HCT116 (cell line): ENCODE results near the gene TDRD7. TPM values are rescaled to one million over a fixed set of nuclear protein-coding genes. Genes with fewer than 3 reads are reported as not detected.

ENCODE experiments used
- ATAC-seq: fragments of 200-7000 bp; cut with Tn5 transposase; 2 replicates; pipeline ENCODE4 v1.9.1; 2020; ENCODE audit warnings: mild to moderate bottlenecking, moderate library complexity
- BruUV-seq: library from RNA; stranded (reverse); fragments of 400-500 nt; replicated peaks from 2 replicates; lab custom pipeline; 2021; lab: Mats Ljungman, UMichigan
- CTCF ChIA-PET: fragments of 300-600 bp; sonication (Branson Sonifier 250); formaldehyde crosslinking; loops from one replicate; lab custom pipeline; 2021; ENCODE audit warnings: antibody characterized with exemption; lab: Charles Lee
- POLR2A ChIA-PET: fragments of 300-600, 350-600 bp; sonication (Branson Sonifier 250); formaldehyde crosslinking; loops from one replicate; lab custom pipeline; 2021; ENCODE audit warnings: antibody characterized with exemption; lab: Charles Lee
- RAD21 ChIA-PET, 2 experiments: fragments of 300-600 bp; sonication (Branson Sonifier 250); formaldehyde crosslinking; loops; one replicate each; lab custom pipeline; 2023; ENCODE audit warnings: low total read pairs in 2 of 2; ENCODE audit not compliant: uncharacterized antibody in 2 of 2, unreplicated experiment in 2 of 2, low non-redundant PET in 1 of 2; lab: Charles Lee
- DNase-seq: peaks from one replicate; pipeline ENCODE4 v3.0.0-alpha.2; 2010; ENCODE audit warnings: low read depth, low spot score
- H2AFZ ChIP-seq: fragments of 200-600 bp; shearing (Covaris generic), sonication (generic); 2 replicates; pipeline ENCODE4 v1.6.1; 2017; ENCODE audit warnings: low read depth, mixed run types, mixed read lengths, antibody characterized with exemption, low read length; ENCODE audit not compliant: poor library complexity, severe bottlenecking
- H3K27ac ChIP-seq: 2 replicates; pipeline ENCODE4 v1.5.1; 2012; ENCODE audit warnings: low read depth, low read length
- H3K27me3 ChIP-seq: fragments of 200-600 bp; sonication (generic); 2 replicates; pipeline ENCODE4 v1.6.1; 2016; ENCODE audit warnings: mixed run types, low read length, mixed read lengths; ENCODE audit not compliant: insufficient read depth
- H3K36me3 ChIP-seq, 2 experiments: fragments of 200-500 bp in 1 of 2; fragments of 200-600 bp in 1 of 2; sonication (Bioruptor generic) in 1 of 2; sonication (generic) in 1 of 2; 2 replicates each; pipeline versions ENCODE4 v1.5.1 to v1.6.1; 2014 to 2016; ENCODE audit warnings: low read length in 2 of 2, inconsistent platforms in 1 of 2, mixed read lengths in 1 of 2, mixed run types in 1 of 2; ENCODE audit not compliant: insufficient read depth in 2 of 2, control insufficient read depth in 1 of 2
- H3K4me1 ChIP-seq, 2 experiments: fragments of 200-600 bp in 1 of 2; sonication (generic) in 1 of 2; 2 replicates each; pipeline versions ENCODE4 v1.5.1 to v1.6.1; 2012 to 2017; ENCODE audit warnings: low read length in 2 of 2, inconsistent platforms in 1 of 2, mild to moderate bottlenecking in 1 of 2, mixed read lengths in 1 of 2, mixed run types in 1 of 2, moderate library complexity in 1 of 2; ENCODE audit not compliant: insufficient read depth in 2 of 2, control insufficient read depth in 1 of 2
- H3K4me2 ChIP-seq: fragments of 200-600 bp; sonication (generic); 2 replicates; pipeline ENCODE4 v1.6.1; 2017; ENCODE audit warnings: mixed run types, low read length, mixed read lengths
- H3K4me3 ChIP-seq, 2 experiments: fragments of 200-600 bp in 1 of 2; sonication (generic) in 1 of 2; replicated peaks in 1 of 2; 2 replicates each; pipeline ENCODE4 v1.5.1; 2011 to 2016; ENCODE audit warnings: low read length in 2 of 2, control low read depth in 1 of 2, low read depth in 1 of 2, mild to moderate bottlenecking in 1 of 2, mixed read lengths in 1 of 2, mixed run types in 1 of 2
- H3K79me2 ChIP-seq: fragments of 200-600 bp; sonication (generic); 2 replicates; pipeline ENCODE4 v1.6.1; 2017; ENCODE audit warnings: mild to moderate bottlenecking, mixed run types, low read length, moderate library complexity, mixed read lengths; ENCODE audit not compliant: insufficient read depth
- H3K9ac ChIP-seq: fragments of 200-600 bp; sonication (generic); 2 replicates; pipeline ENCODE4 v1.6.1; 2016; ENCODE audit warnings: low read length, mixed read lengths
- H3K9me2 ChIP-seq: fragments of 200-600 bp; sonication (generic), shearing (Covaris generic); 2 replicates; pipeline ENCODE4 v1.6.1; 2017; ENCODE audit warnings: mixed run types, mild to moderate bottlenecking, moderate library complexity; ENCODE audit not compliant: insufficient read depth
- H3K9me3 ChIP-seq, 2 experiments: fragments of 200-500 bp in 1 of 2; fragments of 200-600 bp in 1 of 2; sonication (Bioruptor generic) in 1 of 2; sonication (generic) in 1 of 2; 2 replicates each; pipeline ENCODE4 v1.6.1; 2014 to 2017; ENCODE audit warnings: low read length in 2 of 2, mixed read lengths in 2 of 2, inconsistent platforms in 1 of 2, low read depth in 1 of 2, mild to moderate bottlenecking in 1 of 2, mixed run types in 1 of 2, moderate library complexity in 1 of 2; ENCODE audit not compliant: control insufficient read depth in 1 of 2, insufficient read depth in 1 of 2
- H4K20me1 ChIP-seq: fragments of 200-600 bp; sonication (generic), shearing (Covaris generic); 2 replicates; pipeline ENCODE4 v1.6.1; 2017; ENCODE audit warnings: mixed run types, mild to moderate bottlenecking, moderate library complexity; ENCODE audit not compliant: insufficient read depth
- ATF3 ChIP-seq: IDR thresholded peaks from 2 replicates; pipeline ENCODE4 v1.6.1; 2012
- CBX3 ChIP-seq: IDR thresholded peaks from 2 replicates; pipeline ENCODE4 v1.6.1; 2012; ENCODE audit warnings: low read depth
- EGR1 ChIP-seq: IDR thresholded peaks from 2 replicates; pipeline ENCODE4 v1.6.1; 2012; ENCODE audit warnings: low read depth
- EZH2 ChIP-seq: fragments of 200-600 bp; sonication (generic); IDR thresholded peaks from 2 replicates; pipeline ENCODE4 v1.6.1; 2017; ENCODE audit warnings: antibody characterized with exemption, mixed run types
- EZH2phosphoT487 ChIP-seq: fragments of 200-600 bp; IDR thresholded peaks from 2 replicates; pipeline ENCODE4 v1.6.1; 2018; ENCODE audit warnings: antibody characterized with exemption, borderline replicate concordance
- FOSL1 ChIP-seq: IDR thresholded peaks from 2 replicates; pipeline ENCODE4 v1.6.1; 2012; ENCODE audit warnings: low read depth
- JUND ChIP-seq: IDR thresholded peaks from 2 replicates; pipeline ENCODE4 v1.6.1; 2012
- POLR2AphosphoS5 ChIP-seq: IDR thresholded peaks from 2 replicates; pipeline ENCODE4 v1.6.1; 2011; ENCODE audit warnings: mild to moderate bottlenecking, low read depth, low read length, moderate library complexity
- RAD21 ChIP-seq: IDR thresholded peaks from 2 replicates; pipeline ENCODE4 v1.6.1; 2012; ENCODE audit warnings: low read depth, mild to moderate bottlenecking
- REST ChIP-seq: IDR thresholded peaks from 2 replicates; pipeline ENCODE4 v1.6.1; 2012; ENCODE audit warnings: low read depth
- SIN3A ChIP-seq: IDR thresholded peaks from 2 replicates; pipeline ENCODE4 v1.6.1; 2012; ENCODE audit warnings: low read depth
- SP1 ChIP-seq: IDR thresholded peaks from 2 replicates; pipeline ENCODE4 v1.6.1; 2012; ENCODE audit warnings: low read depth
- SRF ChIP-seq: IDR thresholded peaks from 2 replicates; pipeline ENCODE4 v1.6.1; 2012; ENCODE audit warnings: low read depth
- TCF7L2 ChIP-seq: IDR thresholded peaks from 2 replicates; pipeline ENCODE4 v1.7.0; 2011; ENCODE audit warnings: borderline replicate concordance, inconsistent platforms; ENCODE audit not compliant: insufficient read depth, insufficient read length; ENCODE audit errors: extremely low read depth
- YY1 ChIP-seq: IDR thresholded peaks from 2 replicates; pipeline ENCODE4 v1.6.1; 2011; ENCODE audit warnings: low read length, low read depth, moderate library complexity, mild to moderate bottlenecking; ENCODE audit not compliant: insufficient replicate concordance; ENCODE audit errors: extremely low read depth
- ZFX ChIP-seq: fragments of 450-650 bp; IDR thresholded peaks from 2 replicates; pipeline ENCODE4 v1.6.1; 2017
- ZNF274 ChIP-seq: fragments of 200-500 bp; sonication (Bioruptor generic); IDR thresholded peaks from 2 replicates; pipeline ENCODE4 v1.6.1; 2014; ENCODE audit warnings: mild to moderate bottlenecking, low read depth, low read length, inconsistent platforms
- intact Hi-C: fragments of 100-400 bp; cut with micrococcal nuclease; formaldehyde crosslinking; loops from 2 replicates; pipeline ENCODE4 v1.10.0; 2022
- total RNA-seq: library from RNA; stranded (reverse); gene quantifications from one replicate; pipeline ENCODE4 v1.2.1, GENCODE V29; 2021; ENCODE audit not compliant: unreplicated experiment
- TF ChIP-seq, protein P1 (sequence below): IDR thresholded peaks from 2 replicates; pipeline ENCODE4 v1.6.1; 2011; ENCODE audit warnings: mild to moderate bottlenecking, low read length, moderate library complexity; ENCODE audit not compliant: insufficient replicate concordance; ENCODE audit errors: extremely low read depth
- TF ChIP-seq, protein P2 (sequence below), 3 experiments: fragments of 200-600 bp in 1 of 3; sonication (generic) in 1 of 3; IDR thresholded peaks in 2 of 3; conservative IDR thresholded peaks in 1 of 3; 2 replicates each; pipeline ENCODE4 v1.5.1; 2012 to 2017; ENCODE audit warnings: low read depth in 2 of 3, low read length in 2 of 3, antibody characterized with exemption in 1 of 3, borderline replicate concordance in 1 of 3, control low read depth in 1 of 3, mild to moderate bottlenecking in 1 of 3, mixed read lengths in 1 of 3, mixed run types in 1 of 3, moderate library complexity in 1 of 3; ENCODE audit not compliant: insufficient read depth in 1 of 3
- TF ChIP-seq, protein P3 (sequence below): IDR thresholded peaks from 2 replicates; pipeline ENCODE4 v1.6.1; 2012

TDRD7 gene
- total RNA-seq, 1 experiment from 2014 or later, result 8.0 TPM

DNA sequence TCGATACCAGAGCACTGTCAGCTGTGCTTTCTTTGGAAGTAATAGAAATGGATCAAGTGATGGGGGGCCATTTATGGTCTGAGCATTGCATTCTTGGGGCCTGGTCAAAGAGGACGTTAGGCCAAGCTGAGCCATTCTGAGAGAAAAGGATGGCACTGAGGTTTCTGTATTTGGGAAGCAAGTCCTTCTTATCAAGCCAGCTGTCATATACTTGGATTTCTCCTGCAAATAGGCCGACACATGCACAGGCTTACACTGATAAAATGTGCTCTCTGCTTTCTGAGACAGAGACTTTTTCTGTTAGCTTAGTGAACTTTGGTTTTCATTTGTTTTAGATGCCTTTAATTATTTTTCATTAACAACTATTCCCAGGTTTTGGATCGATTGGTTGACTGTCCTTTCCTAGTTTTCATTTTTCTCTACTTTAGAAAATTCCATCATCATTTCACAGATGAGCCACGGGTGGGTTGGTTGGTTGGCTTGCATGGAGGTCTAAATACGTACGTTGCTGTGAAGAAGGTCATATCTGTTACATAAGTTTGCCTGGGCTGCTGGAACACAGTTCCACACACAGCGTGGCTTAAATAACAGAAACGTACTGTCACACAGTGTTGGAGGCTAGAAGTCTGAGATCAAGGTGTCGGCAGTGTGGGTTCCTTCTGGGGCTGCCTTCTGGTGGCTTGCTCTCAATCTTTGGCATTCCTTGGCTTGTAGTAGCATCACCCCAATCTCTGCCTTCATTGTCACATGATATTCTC is 109.9 kb downstream of the TDRD7 start:
- Histone ChIP-seq H2AFZ (no peak overlapping the region), H3K27me3 (no peaks in the 10 kb centered on the region), H3K36me3 (no peaks in the 10 kb centered on the region), H3K9me2 (no peaks in the 10 kb centered on the region), H3K4me2 (no peak overlapping the region), H3K4me3 (no peak overlapping the region), H3K79me2 (no peaks in the 10 kb centered on the region), H3K27ac (no peak overlapping the region)
- RAD21 ChIA-PET, result no interaction called here
- no peak for ATAC-seq
- no TSS peak for BruUV-seq
- DNase-seq, result no peak
- CTCF ChIA-PET, result no interaction called here
- TF ChIP-seq, protein P1, sequence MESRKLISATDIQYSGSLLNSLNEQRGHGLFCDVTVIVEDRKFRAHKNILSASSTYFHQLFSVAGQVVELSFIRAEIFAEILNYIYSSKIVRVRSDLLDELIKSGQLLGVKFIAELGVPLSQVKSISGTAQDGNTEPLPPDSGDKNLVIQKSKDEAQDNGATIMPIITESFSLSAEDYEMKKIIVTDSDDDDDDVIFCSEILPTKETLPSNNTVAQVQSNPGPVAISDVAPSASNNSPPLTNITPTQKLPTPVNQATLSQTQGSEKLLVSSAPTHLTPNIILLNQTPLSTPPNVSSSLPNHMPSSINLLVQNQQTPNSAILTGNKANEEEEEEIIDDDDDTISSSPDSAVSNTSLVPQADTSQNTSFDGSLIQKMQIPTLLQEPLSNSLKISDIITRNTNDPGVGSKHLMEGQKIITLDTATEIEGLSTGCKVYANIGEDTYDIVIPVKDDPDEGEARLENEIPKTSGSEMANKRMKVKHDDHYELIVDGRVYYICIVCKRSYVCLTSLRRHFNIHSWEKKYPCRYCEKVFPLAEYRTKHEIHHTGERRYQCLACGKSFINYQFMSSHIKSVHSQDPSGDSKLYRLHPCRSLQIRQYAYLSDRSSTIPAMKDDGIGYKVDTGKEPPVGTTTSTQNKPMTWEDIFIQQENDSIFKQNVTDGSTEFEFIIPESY, result no peak
- TF ChIP-seq SIN3A (no peak), FOSL1 (no peak), SP1 (no peak), REST (no peak), EZH2phosphoT487 (no peak), JUND (no peak), EZH2 (no peak), ATF3 (no peak), TCF7L2 (no peak), CBX3 (no peak), SRF (no peak), EGR1 (no peak), ZFX (no peak), ZNF274 (no peak), RAD21 (no peak), YY1 (no peak), POLR2AphosphoS5 (no peak)
- TF ChIP-seq, protein P2, sequence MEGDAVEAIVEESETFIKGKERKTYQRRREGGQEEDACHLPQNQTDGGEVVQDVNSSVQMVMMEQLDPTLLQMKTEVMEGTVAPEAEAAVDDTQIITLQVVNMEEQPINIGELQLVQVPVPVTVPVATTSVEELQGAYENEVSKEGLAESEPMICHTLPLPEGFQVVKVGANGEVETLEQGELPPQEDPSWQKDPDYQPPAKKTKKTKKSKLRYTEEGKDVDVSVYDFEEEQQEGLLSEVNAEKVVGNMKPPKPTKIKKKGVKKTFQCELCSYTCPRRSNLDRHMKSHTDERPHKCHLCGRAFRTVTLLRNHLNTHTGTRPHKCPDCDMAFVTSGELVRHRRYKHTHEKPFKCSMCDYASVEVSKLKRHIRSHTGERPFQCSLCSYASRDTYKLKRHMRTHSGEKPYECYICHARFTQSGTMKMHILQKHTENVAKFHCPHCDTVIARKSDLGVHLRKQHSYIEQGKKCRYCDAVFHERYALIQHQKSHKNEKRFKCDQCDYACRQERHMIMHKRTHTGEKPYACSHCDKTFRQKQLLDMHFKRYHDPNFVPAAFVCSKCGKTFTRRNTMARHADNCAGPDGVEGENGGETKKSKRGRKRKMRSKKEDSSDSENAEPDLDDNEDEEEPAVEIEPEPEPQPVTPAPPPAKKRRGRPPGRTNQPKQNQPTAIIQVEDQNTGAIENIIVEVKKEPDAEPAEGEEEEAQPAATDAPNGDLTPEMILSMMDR (IDR thresholded peaks at IDR 0.05 in 2 of 3, conservative IDR thresholded peaks at IDR 0.05 in 1 of 3; ENCODE audit: borderline replicate concordance in 1 of 3, insufficient read depth in 1 of 3, low read depth in 2 of 3, low read length in 2 of 3), result no peak
- TF ChIP-seq, protein P3, sequence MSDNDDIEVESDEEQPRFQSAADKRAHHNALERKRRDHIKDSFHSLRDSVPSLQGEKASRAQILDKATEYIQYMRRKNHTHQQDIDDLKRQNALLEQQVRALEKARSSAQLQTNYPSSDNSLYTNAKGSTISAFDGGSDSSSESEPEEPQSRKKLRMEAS, result no peak
- TF ChIP-seq, all 23 proteins: peak for 0
- no peak overlapping the region for H3K9ac ChIP-seq
- H4K20me1 ChIP-seq, result no peaks in the 10 kb centered on the region; the same call in 1 of the 2 replicates
- H3K4me1 ChIP-seq, result peaks cover 0 to 12% of the 10 kb centered on the region in 2 experiments; a peak in 2 of 4 replicates
- POLR2A ChIA-PET, result no interaction called here
- intact Hi-C loops, result no loop called here
- H3K9me3 ChIP-seq, result no peaks in the 10 kb centered on the region
